HepG2 (cell line): Measurements from ENCODE around the gene GAS2. TPM values are rescaled to one million over a fixed set of nuclear protein-coding genes. Genes with fewer than 3 reads are reported as not detected.
A peak's percentile ranks its signal among the peaks of the same experiment; 100 is the strongest.

ENCODE experiments used
- ATAC-seq: fragments of 200-7000 bp; cut with Tn5 transposase; 3 replicates; pipeline ENCODE4 v1.9.1; 2020; ENCODE audit warnings: mild to moderate bottlenecking, moderate library complexity
- BruUV-seq: library from RNA; stranded (reverse); fragments of 400-500 nt; replicated peaks from 2 replicates; lab custom pipeline; 2021; lab: Mats Ljungman, UMichigan
- CTCF ChIA-PET: fragments of 300-600 bp; formaldehyde crosslinking; extraction: SDS; loops from one replicate; lab custom pipeline; 2021; ENCODE audit warnings: low total read pairs, inconsistent platforms, low intra/inter-chr PET ratio; lab: Yijun Ruan, JAX
- POLR2A ChIA-PET: fragments of 350-600 bp; sonication (Branson Sonifier 250); formaldehyde crosslinking; loops from one replicate; lab custom pipeline; 2020; ENCODE audit warnings: antibody characterized with exemption, inconsistent platforms; lab: Yijun Ruan, JAX
- DNase-seq: peaks from one replicate; pipeline ENCODE4 v3.0.0-alpha.2; 2015; ENCODE audit warnings: low spot score
- FAIRE-seq: peaks from 3 replicates; lab custom pipeline; 2011; peaks lifted over from hg19 to GRCh38; lab: Jason Lieb, UNC
- H2AFZ ChIP-seq: one replicate; pipeline ENCODE4 v1.6.1; 2011; ENCODE audit warnings: low read length, inconsistent platforms
- H3K27ac ChIP-seq: fragments of 300-600 bp; 3 replicates; pipeline ENCODE4 v1.8.0; 2011; ENCODE audit warnings: mixed run types, mild to moderate bottlenecking, mixed read lengths, low read length, inconsistent platforms; ENCODE audit not compliant: insufficient read depth; ENCODE audit errors: extremely low read length
- H3K27me3 ChIP-seq, 2 experiments: fragments of 200-600 bp in 1 of 2; 2 replicates in 1 of 2; 3 replicates in 1 of 2; pipeline versions ENCODE4 v1.6.0 to v1.8.0; 2011; ENCODE audit warnings: low read length in 2 of 2, mild to moderate bottlenecking in 2 of 2, moderate library complexity in 2 of 2, inconsistent platforms in 1 of 2; ENCODE audit not compliant: insufficient read depth in 2 of 2, control insufficient read depth in 1 of 2
- H3K36me3 ChIP-seq, 2 experiments: fragments of 200-600 bp in 1 of 2; replicated peaks in 1 of 2; 2 replicates in 1 of 2; 3 replicates in 1 of 2; pipeline versions ENCODE4 v1.5.1 to v1.8.0; 2011; ENCODE audit warnings: low read length in 2 of 2, inconsistent platforms in 1 of 2; ENCODE audit not compliant: insufficient read depth in 2 of 2, control insufficient read depth in 1 of 2
- H3K4me1 ChIP-seq: 2 replicates; pipeline ENCODE4 v1.5.1; 2012; ENCODE audit warnings: low read length, inconsistent platforms; ENCODE audit not compliant: insufficient read depth
- H3K4me2 ChIP-seq: 2 replicates; pipeline ENCODE4 v1.6.0; 2011; ENCODE audit warnings: low read depth, low read length, inconsistent platforms
- H3K4me3 ChIP-seq, 3 experiments: fragments of 200-600 bp in 1 of 3; sonication (generic), shearing (Covaris generic) in 1 of 3; replicated peaks in 1 of 3; 2 replicates each; pipeline ENCODE4 v1.5.1; 2011 to 2016; ENCODE audit warnings: low read length in 3 of 3, inconsistent platforms in 2 of 3, low read depth in 2 of 3, mild to moderate bottlenecking in 2 of 3, control low read depth in 1 of 3, mixed read lengths in 1 of 3; ENCODE audit not compliant: insufficient read depth in 1 of 3
- H3K79me2 ChIP-seq: one replicate; pipeline ENCODE4 v1.6.1; 2011; ENCODE audit warnings: low read length, inconsistent platforms; ENCODE audit not compliant: insufficient read depth
- H3K9ac ChIP-seq: 2 replicates; pipeline ENCODE4 v1.6.0; 2011; ENCODE audit warnings: mild to moderate bottlenecking, low read depth, low read length, inconsistent platforms; ENCODE audit not compliant: insufficient read depth
- H3K9me3 ChIP-seq: 2 replicates; pipeline ENCODE4 v1.5.1; 2012; ENCODE audit warnings: mild to moderate bottlenecking, low read length
- H4K20me1 ChIP-seq: 2 replicates; pipeline ENCODE4 v1.6.0; 2011; ENCODE audit warnings: inconsistent platforms, mild to moderate bottlenecking, low read length, moderate library complexity; ENCODE audit not compliant: insufficient read depth
- ARID5B ChIP-seq: IDR thresholded peaks from 2 replicates; pipeline ENCODE4 v1.4.0; 2020; ENCODE audit warnings: mild to moderate bottlenecking, missing genetic modification reagents
- EP300 ChIP-seq, 3 experiments: sonication (generic) in 1 of 3; formaldehyde crosslinking in 1 of 3; IDR thresholded peaks; 2 replicates each; pipeline versions ENCODE4 v1.5.1 to v1.6.1; 2011 to 2020; ENCODE audit warnings: low read depth in 2 of 3, low read length in 2 of 3, borderline replicate concordance in 1 of 3, improper control_type of control experiment in 1 of 3, mild to moderate bottlenecking in 1 of 3, missing genetic modification reagents in 1 of 3, moderate library complexity in 1 of 3
- FOXA3 ChIP-seq: IDR thresholded peaks from 2 replicates; pipeline ENCODE4 v1.6.1; 2016; ENCODE audit warnings: missing genetic modification reagents, missing compliant biosample characterization
- HNF4A ChIP-seq: sonication (generic); formaldehyde crosslinking; IDR thresholded peaks from 2 replicates; pipeline ENCODE4 v1.4.0; 2020; ENCODE audit warnings: missing genetic modification reagents
- HNF4G ChIP-seq, 2 experiments: sonication (generic) in 1 of 2; formaldehyde crosslinking in 1 of 2; IDR thresholded peaks; 2 replicates each; pipeline versions ENCODE4 v1.4.0 to v1.6.1; 2011 to 2020; ENCODE audit warnings: borderline replicate concordance in 2 of 2, low read depth in 2 of 2, mild to moderate bottlenecking in 2 of 2, low read length in 1 of 2, missing genetic modification reagents in 1 of 2, moderate library complexity in 1 of 2
- JUNB ChIP-seq: sonication (generic); formaldehyde crosslinking; IDR thresholded peaks from 2 replicates; pipeline ENCODE4 v1.8.0; 2022; ENCODE audit warnings: missing genetic modification reagents, mild to moderate bottlenecking, borderline replicate concordance
- MLX ChIP-seq: IDR thresholded peaks from 2 replicates; pipeline ENCODE4 v1.6.1; 2016
- MTA3 ChIP-seq: sonication (generic); formaldehyde crosslinking; IDR thresholded peaks from 2 replicates; pipeline ENCODE4 v1.4.0; 2020; ENCODE audit warnings: missing genetic modification reagents
- NCOA1 ChIP-seq: sonication (generic); formaldehyde crosslinking; IDR thresholded peaks from 2 replicates; pipeline ENCODE4 v1.9.0; 2021; ENCODE audit warnings: missing genetic modification reagents
- NR2F6 ChIP-seq, 2 experiments: IDR thresholded peaks; 2 replicates each; pipeline ENCODE4 v1.6.1; 2016; ENCODE audit warnings: antibody characterized with exemption in 1 of 2, mild to moderate bottlenecking in 1 of 2
- SOX13 ChIP-seq, 3 experiments: fragments of 450-650 bp in 1 of 3; sonication (generic) in 1 of 3; formaldehyde crosslinking in 1 of 3; IDR thresholded peaks in 2 of 3; conservative IDR thresholded peaks in 1 of 3; 2 replicates each; pipeline versions ENCODE4 v1.5.0 to v1.6.1; 2016 to 2020; ENCODE audit warnings: antibody characterized with exemption in 1 of 3, mild to moderate bottlenecking in 1 of 3, missing compliant biosample characterization in 1 of 3, missing genetic modification reagents in 1 of 3, moderate library complexity in 1 of 3
- SOX5 ChIP-seq: IDR thresholded peaks from 2 replicates; pipeline ENCODE4 v1.6.1; 2016; ENCODE audit warnings: borderline replicate concordance
- SOX6 ChIP-seq, 2 experiments: fragments of 450-650 bp in 1 of 2; sonication (generic) in 1 of 2; formaldehyde crosslinking in 1 of 2; IDR thresholded peaks; 2 replicates each; pipeline versions ENCODE4 v1.4.0 to v1.6.1; 2017 to 2020; ENCODE audit warnings: antibody characterized with exemption in 1 of 2, mild to moderate bottlenecking in 1 of 2, missing genetic modification reagents in 1 of 2
- ZMYM2 ChIP-seq: sonication (generic); formaldehyde crosslinking; IDR thresholded peaks from 2 replicates; pipeline ENCODE4 v1.8.0; 2022; ENCODE audit warnings: mild to moderate bottlenecking, missing genetic modification reagents
- ZMYM4 ChIP-seq: sonication (generic); formaldehyde crosslinking; IDR thresholded peaks from 2 replicates; pipeline ENCODE4 v1.8.1; 2023; ENCODE audit warnings: mild to moderate bottlenecking, missing genetic modification reagents
- ZNF317 ChIP-seq: sonication (generic); formaldehyde crosslinking; IDR thresholded peaks from 2 replicates; pipeline ENCODE4 v1.5.0; 2020; ENCODE audit warnings: mild to moderate bottlenecking, missing genetic modification reagents
- ZNF644 ChIP-seq: IDR thresholded peaks from 2 replicates; pipeline ENCODE4 v1.6.1; 2016; ENCODE audit warnings: low read depth
- ZNF747 ChIP-seq: sonication (generic); formaldehyde crosslinking; IDR thresholded peaks from 2 replicates; pipeline ENCODE4 v1.8.1; 2023; ENCODE audit warnings: missing genetic modification reagents, mild to moderate bottlenecking, borderline replicate concordance
- WGBS: methylation state at CpG from one replicate; pipeline ENCODE4 v1.1.6; 2017; ENCODE audit warnings: low lambda C conversion rate; 5-methylcytosine and 5-hydroxymethylcytosine counted together
- in situ Hi-C: cut with HindIII; loops from 2 replicates; pipeline ENCODE4 v1.10.0; 2017; ENCODE audit warnings: low pct_unique_long_range_greater_than_20kb; ENCODE audit not compliant: extremely low pct_ligation_motif_present
- intact Hi-C: fragments of 100-400 bp; cut with micrococcal nuclease; formaldehyde crosslinking; loops from one replicate; pipeline ENCODE4 v1.10.0; 2022; ENCODE audit not compliant: unreplicated experiment
- polyA plus RNA-seq, 8 experiments: library from polyadenylated mRNA; depleted of rRNA in 3 of 8; stranded (reverse) in 7 of 8; unstranded in 1 of 8; fragments of >200 nt; fragmentation: Illumina TruSeq in 4 of 8; extraction: Trizol in 4 of 8; gene quantifications; 2 replicates each; pipeline versions ENCODE4 v1.2.1 to v1.2.3, GENCODE V29; 2011 to 2016; ENCODE audit warnings: low read depth in 4 of 8, missing spikeins in 1 of 8, mixed read lengths in 1 of 8; ENCODE audit not compliant: insufficient read depth in 1 of 8
- total RNA-seq, 5 experiments: library from RNA; depleted of rRNA; stranded (reverse); fragments of >200 nt; fragmentation: Illumina TruSeq; extraction: Trizol; gene quantifications; 2 replicates each; pipeline ENCODE4 v1.2.3, GENCODE V29; 2016; ENCODE audit warnings: low read depth in 1 of 5

The GAS2 gene
- total and polyA plus RNA-seq, 2 of the 13 experiments (the other 11 are each of a cell fraction or from before 2014, with no cell fraction given) = 26.0 to 85.1 TPM

GRCh38 chr11:22688914-22689313, 22.5 kb downstream of the GAS2 start:
- intact Hi-C loops = no loop called here
- no peak overlapping the region for H2AFZ ChIP-seq
- no TSS peak for BruUV-seq
- peak overlapping the region; percentile 32 for H3K27ac ChIP-seq
- FAIRE-seq = no peak
- no peaks in the 10 kb centered on the region for H3K9me3 ChIP-seq
- H3K36me3 ChIP-seq = peaks cover 3 to 4% of the 10 kb centered on the region in 2 experiments; a peak in 4 of 5 replicates
- 87% methylated on average over 3 of the region's 3 CpGs for WGBS
- CTCF ChIA-PET = no interaction called here
- ATAC-seq = peak; percentile 40; the same call in 2 of the 3 replicates
- peak overlapping the region; percentile 20; the same call in 1 of the 2 replicates for H3K4me2 ChIP-seq
- DNase-seq = peak; percentile 28
- H3K4me3 ChIP-seq = no peak overlapping the region
- peaks cover 24% of the 10 kb centered on the region for H3K4me1 ChIP-seq
- H3K9ac ChIP-seq = no peak overlapping the region
- H4K20me1 ChIP-seq = no peaks in the 10 kb centered on the region
- POLR2A ChIA-PET = no interaction called here
- no peaks in the 10 kb centered on the region for H3K27me3 ChIP-seq
- in situ Hi-C loops = no loop called here
- no peaks in the 10 kb centered on the region for H3K79me2 ChIP-seq
- peak; percentile 51 for TF ChIP-seq SOX5 (CRISPR knock-in tag)
- no peak for TF ChIP-seq MLX
- peak in 1 of 2 experiments; percentile 34; a peak in 1 of 4 replicates for TF ChIP-seq EP300 (IDR thresholded peaks at IDR 0.05; ENCODE audit: low read depth in 2 of 2, low read length in 2 of 2)
- no peak for TF ChIP-seq EP300 (CRISPR knock-in tag; IDR thresholded peaks at IDR 0.05; ENCODE audit: borderline replicate concordance)
- peak; percentile 42; the same call in 1 of the 2 replicates for TF ChIP-seq NR2F6 (IDR thresholded peaks at IDR 0.05)
- no peak for TF ChIP-seq NR2F6 (CRISPR knock-in tag; IDR thresholded peaks at IDR 0.05)
- TF ChIP-seq SOX13 (IDR thresholded peaks at IDR 0.05) = 0 out of 2 replicates have a peak, but pooled peaks have one; percentile 22
- TF ChIP-seq SOX13 (CRISPR knock-in tag; conservative IDR thresholded peaks at IDR 0.05 in 1 of 2, IDR thresholded peaks at IDR 0.05 in 1 of 2) = peak in 1 of 2 experiments; percentile 71; a peak in 2 of 4 replicates
- no peak for TF ChIP-seq SOX6 (IDR thresholded peaks at IDR 0.05)
- peak; percentile 54 for TF ChIP-seq SOX6 (CRISPR knock-in tag; IDR thresholded peaks at IDR 0.05)
- TF ChIP-seq JUNB (CRISPR knock-in tag) = no peak
- 0 out of 2 replicates have a peak, but pooled peaks have one; percentile 13 for TF ChIP-seq ARID5B (CRISPR knock-in tag)
- no peak for TF ChIP-seq NCOA1 (CRISPR knock-in tag)
- TF ChIP-seq ZMYM4 (CRISPR knock-in tag) = peak; percentile 55
- no peak for TF ChIP-seq ZNF317 (CRISPR knock-in tag)
- TF ChIP-seq FOXA3 = 0 out of 2 replicates have a peak, but pooled peaks have one; percentile 13
- TF ChIP-seq HNF4A (CRISPR knock-in tag) = peak; percentile 15; the same call in 1 of the 2 replicates
- peak; percentile 50; the same call in 1 of the 2 replicates for TF ChIP-seq HNF4G (IDR thresholded peaks at IDR 0.05; ENCODE audit: borderline replicate concordance, low read depth, low read length)
- TF ChIP-seq HNF4G (CRISPR knock-in tag; IDR thresholded peaks at IDR 0.05; ENCODE audit: borderline replicate concordance, low read depth) = no peak
- peak; percentile 39; the same call in 1 of the 2 replicates for TF ChIP-seq ZMYM2 (CRISPR knock-in tag)
- no peak for TF ChIP-seq MTA3 (CRISPR knock-in tag)
- TF ChIP-seq ZNF644 = peak; percentile 21; the same call in 1 of the 2 replicates
- TF ChIP-seq ZNF747 (CRISPR knock-in tag) = no peak
